ENCODE data around the gene C1orf210. TPM values are rescaled to one million over a fixed set of nuclear protein-coding genes. Genes with fewer than 3 reads are reported as not detected.

C1orf210 gene
- total RNA-seq, 2 experiments from 2014 or later = not detected

DNA sequence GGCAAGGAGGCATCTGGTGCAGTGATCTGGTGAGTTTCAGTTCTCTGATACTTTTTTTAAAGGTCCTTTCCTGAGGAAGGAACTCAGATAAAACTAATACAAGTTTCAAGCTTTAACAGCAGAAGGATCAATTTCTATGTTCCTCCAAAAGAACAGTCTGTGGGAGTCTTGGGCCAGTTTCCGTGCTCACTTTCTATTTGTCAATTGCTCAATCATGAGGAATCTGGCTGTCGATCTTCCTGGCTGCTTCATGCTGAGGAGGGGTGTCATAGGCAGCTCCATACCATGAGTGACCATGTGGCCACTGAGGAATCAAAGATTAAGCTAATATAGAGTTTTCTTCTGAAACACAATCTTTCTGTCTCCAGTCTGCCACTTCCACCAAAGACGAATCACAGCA is 27.0 kb downstream of the C1orf210 start:
- POLR2A ChIA-PET = no interaction called here

DNA sequence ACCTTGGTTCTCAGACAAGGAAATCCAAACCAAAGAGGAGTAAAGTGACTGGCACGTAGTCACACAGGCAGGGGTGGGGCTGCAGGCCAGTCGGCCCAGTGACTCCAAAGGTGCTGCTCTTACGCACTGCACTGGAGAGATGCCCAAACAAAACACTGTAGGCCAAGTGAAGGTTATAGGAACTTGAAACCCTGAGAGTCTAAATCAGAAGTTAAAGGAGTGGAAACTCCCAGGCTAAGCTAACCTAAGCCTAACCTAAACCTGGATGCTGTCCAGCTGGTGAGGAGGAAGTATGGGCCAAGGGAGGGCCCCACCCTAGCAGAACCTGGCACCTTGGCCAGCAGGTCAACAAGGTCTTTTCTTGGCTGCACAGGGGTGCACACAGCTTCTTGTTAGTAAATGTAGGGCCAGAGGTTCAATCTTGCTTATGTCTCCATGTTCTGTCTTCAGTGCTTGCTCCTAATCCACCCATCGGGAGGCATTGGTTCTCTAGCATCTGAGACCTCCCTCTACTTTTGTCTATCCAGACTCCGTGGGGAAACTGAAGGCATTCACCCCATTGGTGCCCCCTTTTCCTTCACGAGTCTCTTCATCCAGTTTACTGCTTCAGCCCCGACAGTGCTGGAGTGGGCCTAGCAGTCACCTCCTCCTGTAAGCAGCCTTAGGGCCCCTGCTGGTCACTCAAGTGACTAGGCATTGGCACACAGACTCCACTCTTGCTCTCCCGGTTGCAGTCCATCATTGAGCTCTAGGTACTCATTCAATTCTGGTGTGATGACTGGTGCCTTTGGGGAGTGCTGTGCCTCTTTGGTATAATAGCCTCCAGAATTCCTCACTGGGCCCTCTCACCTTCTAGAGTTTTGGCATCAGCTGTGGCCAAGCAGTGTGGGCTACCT is 28.5 kb downstream of the C1orf210 start:
- Mint-ChIP-seq H3K36me3 (ENCODE audit: low read depth) (no peaks in the 10 kb centered on the region), H3K9me3 (no peaks in the 10 kb centered on the region), H3K4me3 (no peak overlapping the region), H3K4me1 (ENCODE audit: low read depth) (no peaks in the 10 kb centered on the region), H3K27ac (no peak overlapping the region), H3K27me3 (peaks cover 12% of the 10 kb centered on the region)
- DNase-seq = no peak
- peaks cover 0 to 2% of the 10 kb centered on the region in 2 experiments for H3K27me3 ChIP-seq (ENCODE audit: control insufficient read depth in 1 of 2, insufficient read depth in 2 of 2, low read length in 2 of 2)
- no peaks in the 10 kb centered on the region for H3K9me3 ChIP-seq (ENCODE audit: control insufficient read depth in 1 of 2, insufficient read depth in 1 of 2, low read length in 2 of 2)
- TF ChIP-seq, protein P1, sequence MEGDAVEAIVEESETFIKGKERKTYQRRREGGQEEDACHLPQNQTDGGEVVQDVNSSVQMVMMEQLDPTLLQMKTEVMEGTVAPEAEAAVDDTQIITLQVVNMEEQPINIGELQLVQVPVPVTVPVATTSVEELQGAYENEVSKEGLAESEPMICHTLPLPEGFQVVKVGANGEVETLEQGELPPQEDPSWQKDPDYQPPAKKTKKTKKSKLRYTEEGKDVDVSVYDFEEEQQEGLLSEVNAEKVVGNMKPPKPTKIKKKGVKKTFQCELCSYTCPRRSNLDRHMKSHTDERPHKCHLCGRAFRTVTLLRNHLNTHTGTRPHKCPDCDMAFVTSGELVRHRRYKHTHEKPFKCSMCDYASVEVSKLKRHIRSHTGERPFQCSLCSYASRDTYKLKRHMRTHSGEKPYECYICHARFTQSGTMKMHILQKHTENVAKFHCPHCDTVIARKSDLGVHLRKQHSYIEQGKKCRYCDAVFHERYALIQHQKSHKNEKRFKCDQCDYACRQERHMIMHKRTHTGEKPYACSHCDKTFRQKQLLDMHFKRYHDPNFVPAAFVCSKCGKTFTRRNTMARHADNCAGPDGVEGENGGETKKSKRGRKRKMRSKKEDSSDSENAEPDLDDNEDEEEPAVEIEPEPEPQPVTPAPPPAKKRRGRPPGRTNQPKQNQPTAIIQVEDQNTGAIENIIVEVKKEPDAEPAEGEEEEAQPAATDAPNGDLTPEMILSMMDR (IDR thresholded peaks at IDR 0.05) = no peak
- CTCF ChIA-PET = no interaction called here
- H3K4me3 ChIP-seq (ENCODE audit: low read length) = no peak overlapping the region
- H3K4me1 ChIP-seq (ENCODE audit: insufficient read depth, low read length) = no peaks in the 10 kb centered on the region
- ATAC-seq (ENCODE audit: poor library complexity) = no peak
- intact Hi-C loops (cut with DNase I, micrococcal nuclease) = no loop called here
- H3K36me3 ChIP-seq (ENCODE audit: insufficient read depth, low read length) = no peaks in the 10 kb centered on the region
- POLR2A ChIA-PET = no interaction called here
- no peak overlapping the region for H3K27ac ChIP-seq (ENCODE audit: low read depth in 1 of 2, low read length in 2 of 2)

More for the DNA sequence above, 27.0 kb downstream of the C1orf210 start:
- TF ChIP-seq, protein P1 (IDR thresholded peaks at IDR 0.05) = no peak
- CTCF ChIA-PET = no interaction called here
- Histone ChIP-seq H3K36me3 (ENCODE audit: insufficient read depth, low read length) (no peaks in the 10 kb centered on the region), H3K9me3 (ENCODE audit: control insufficient read depth in 1 of 2, insufficient read depth in 1 of 2, low read length in 2 of 2) (no peaks in the 10 kb centered on the region), H3K4me1 (ENCODE audit: insufficient read depth, low read length) (no peaks in the 10 kb centered on the region), H3K27ac (ENCODE audit: low read depth in 1 of 2, low read length in 2 of 2) (no peak overlapping the region), H3K4me3 (ENCODE audit: low read length) (no peak overlapping the region), H3K27me3 (ENCODE audit: control insufficient read depth in 1 of 2, insufficient read depth in 2 of 2, low read length in 2 of 2) (peaks cover 0 to under 1% of the 10 kb centered on the region in 2 experiments)
- H3K27me3 Mint-ChIP-seq = peaks cover 5% of the 10 kb centered on the region
- H3K4me3 Mint-ChIP-seq = no peak overlapping the region
- H3K27ac Mint-ChIP-seq = no peak overlapping the region
- H3K36me3 Mint-ChIP-seq (ENCODE audit: low read depth) = no peaks in the 10 kb centered on the region
- intact Hi-C loops (cut with DNase I, micrococcal nuclease) = no loop called here
- ATAC-seq (ENCODE audit: poor library complexity) (no peak), DNase-seq (no peak)
- no peaks in the 10 kb centered on the region for H3K9me3 Mint-ChIP-seq
- H3K4me1 Mint-ChIP-seq (ENCODE audit: low read depth) = no peaks in the 10 kb centered on the region

DNA sequence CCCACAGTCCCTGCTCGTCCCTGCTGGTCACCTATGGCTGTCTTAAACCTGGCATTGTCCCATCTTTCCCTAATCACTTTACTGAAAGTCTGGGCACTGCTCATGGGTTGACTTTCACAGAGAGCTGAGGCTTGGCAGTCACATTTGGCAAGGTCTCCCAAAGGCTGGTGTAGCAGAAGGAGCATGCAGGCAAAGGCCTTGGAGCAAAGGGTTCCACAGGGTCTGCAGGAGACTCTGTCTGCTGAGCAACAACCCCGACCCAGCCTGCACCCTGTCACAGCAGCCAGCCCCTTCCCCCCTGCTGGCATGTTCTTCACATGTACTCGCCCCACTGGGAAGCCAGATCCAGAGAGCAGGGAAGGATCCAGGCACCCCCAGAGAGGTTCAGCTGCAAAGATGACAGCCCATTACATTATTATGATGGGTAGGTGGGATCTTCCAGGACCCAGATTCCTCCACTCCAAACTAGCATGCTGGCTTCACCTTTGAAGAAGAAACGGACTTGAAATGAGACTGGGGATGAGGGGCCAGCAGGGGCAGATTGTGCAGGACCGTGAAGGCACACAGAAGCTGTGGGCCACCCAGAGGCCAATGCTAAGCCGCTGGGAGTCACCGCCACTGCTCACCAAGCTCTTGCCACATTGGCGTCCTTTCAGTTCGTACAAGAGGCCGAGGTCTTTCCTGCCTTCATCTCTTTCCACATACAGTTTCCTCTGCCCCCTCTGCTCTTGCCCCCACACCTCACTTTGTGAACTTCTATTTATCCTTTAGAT is 29.8 kb downstream of the C1orf210 start:
- no peak for ATAC-seq (ENCODE audit: poor library complexity)
- Histone ChIP-seq H3K27me3 (ENCODE audit: control insufficient read depth in 1 of 2, insufficient read depth in 2 of 2, low read length in 2 of 2) (peaks cover 0 to 2% of the 10 kb centered on the region in 2 experiments), H3K4me1 (ENCODE audit: insufficient read depth, low read length) (no peaks in the 10 kb centered on the region), H3K27ac (ENCODE audit: low read depth in 1 of 2, low read length in 2 of 2) (no peak overlapping the region), H3K4me3 (ENCODE audit: low read length) (no peak overlapping the region), H3K36me3 (ENCODE audit: insufficient read depth, low read length) (no peaks in the 10 kb centered on the region), H3K9me3 (ENCODE audit: control insufficient read depth in 1 of 2, insufficient read depth in 1 of 2, low read length in 2 of 2) (no peaks in the 10 kb centered on the region)
- H3K9me3 Mint-ChIP-seq = no peaks in the 10 kb centered on the region
- ChIA-PET POLR2A (no interaction called here), CTCF (no interaction called here)
- no peak for DNase-seq
- H3K4me3 Mint-ChIP-seq = no peak overlapping the region
- intact Hi-C loops (cut with DNase I, micrococcal nuclease) = no loop called here
- peaks cover 12% of the 10 kb centered on the region for H3K27me3 Mint-ChIP-seq
- H3K36me3 Mint-ChIP-seq (ENCODE audit: low read depth) = no peaks in the 10 kb centered on the region
- no peaks in the 10 kb centered on the region for H3K4me1 Mint-ChIP-seq (ENCODE audit: low read depth)
- no peak overlapping the region for H3K27ac Mint-ChIP-seq
- TF ChIP-seq, protein P1 (IDR thresholded peaks at IDR 0.05) = no peak

Measured in CD4-positive, alpha-beta T cell (primary cell).